IMR-90 (cell line): ENCODE data around the gene LAMA3. TPM values are rescaled to one million over a fixed set of nuclear protein-coding genes. Genes with fewer than 3 reads are reported as not detected.

Experiments used
- ATAC-seq: fragments of 200-7000 bp; cut with Tn5 transposase; 2 replicates; pipeline ENCODE4 v1.9.1; 2020; ENCODE audit warnings: low read depth, mild to moderate bottlenecking, moderate library complexity
- BruUV-seq: library from RNA; stranded (reverse); fragments of 400-500 nt; replicated peaks from 2 replicates; lab custom pipeline; 2021; lab: Mats Ljungman, UMichigan
- CTCF ChIA-PET: fragments of 300-600 bp; formaldehyde crosslinking; extraction: SDS; loops from one replicate; lab custom pipeline; 2021; ENCODE audit warnings: antibody characterized with exemption; lab: Yijun Ruan, JAX
- POLR2A ChIA-PET: fragments of 300-600 bp; sonication (Branson Sonifier 250); formaldehyde crosslinking; loops from one replicate; lab custom pipeline; 2022; ENCODE audit warnings: antibody characterized with exemption; ENCODE audit not compliant: unreplicated experiment; lab: Charles Lee
- DNase-seq: peaks from one replicate; pipeline ENCODE4 v3.0.0; 2013
- H2AFZ ChIP-seq: replicated peaks from 2 replicates; pipeline ENCODE3; 2013; ENCODE audit warnings: low read length, mild to moderate bottlenecking; ENCODE audit not compliant: poor library complexity
- H2AK5ac ChIP-seq: 2 replicates; pipeline ENCODE4 v1.6.1; 2013; ENCODE audit warnings: low read depth, low read length, inconsistent platforms
- H2AK9ac ChIP-seq: replicated peaks from 2 replicates; pipeline ENCODE3; 2013; ENCODE audit warnings: mild to moderate bottlenecking, low read depth, low read length, moderate library complexity; ENCODE audit not compliant: poor library complexity
- H2BK120ac ChIP-seq: 2 replicates; pipeline ENCODE4 v1.6.1; 2013; ENCODE audit warnings: low read depth, low read length, inconsistent platforms
- H2BK15ac ChIP-seq: 3 replicates; pipeline ENCODE4 v1.6.1; 2013; ENCODE audit warnings: low read depth, low read length, inconsistent platforms
- H2BK20ac ChIP-seq: 2 replicates; pipeline ENCODE4 v1.6.1; 2013; ENCODE audit warnings: low read depth, mild to moderate bottlenecking, inconsistent platforms, low read length, moderate library complexity
- H2BK5ac ChIP-seq: 2 replicates; pipeline ENCODE4 v1.6.1; 2013; ENCODE audit warnings: mild to moderate bottlenecking, low read depth, low read length, inconsistent platforms; ENCODE audit not compliant: poor library complexity, severe bottlenecking
- H3K14ac ChIP-seq: replicated peaks from 2 replicates; pipeline ENCODE4 v1.6.1; 2013; ENCODE audit warnings: low read depth, low read length, inconsistent platforms
- H3K18ac ChIP-seq: 2 replicates; pipeline ENCODE4 v1.6.1; 2013; ENCODE audit warnings: low read depth, low read length, control low read depth
- H3K23ac ChIP-seq: 2 replicates; pipeline ENCODE4 v1.6.1; 2013; ENCODE audit warnings: low read depth, low read length, inconsistent platforms
- H3K27ac ChIP-seq: 2 replicates; pipeline ENCODE4 v1.5.1; 2013; ENCODE audit warnings: mild to moderate bottlenecking, control low read depth, low read length; ENCODE audit not compliant: insufficient read depth
- H3K27me3 ChIP-seq: 2 replicates; pipeline ENCODE4 v1.6.1; 2013; ENCODE audit warnings: low read length; ENCODE audit not compliant: control insufficient read depth, insufficient read depth
- H3K36me3 ChIP-seq: 2 replicates; pipeline ENCODE4 v1.6.1; 2013; ENCODE audit warnings: low read length, mixed read lengths; ENCODE audit not compliant: control insufficient read depth, insufficient read depth
- H3K4ac ChIP-seq: 2 replicates; pipeline ENCODE4 v1.6.1; 2013; ENCODE audit warnings: low read depth, low read length, inconsistent platforms
- H3K4me1 ChIP-seq: 2 replicates; pipeline ENCODE4 v1.6.1; 2013; ENCODE audit warnings: low read length, mixed read lengths; ENCODE audit not compliant: control insufficient read depth, insufficient read depth
- H3K4me2 ChIP-seq: 2 replicates; pipeline ENCODE4 v1.6.1; 2013; ENCODE audit warnings: low read depth, mild to moderate bottlenecking, control low read depth, low read length, moderate library complexity
- H3K4me3 ChIP-seq: 2 replicates; pipeline ENCODE4 v1.5.1; 2013; ENCODE audit warnings: low read depth, mild to moderate bottlenecking, control low read depth, low read length, moderate library complexity; ENCODE audit not compliant: insufficient read depth
- H3K56ac ChIP-seq: 2 replicates; pipeline ENCODE4 v1.6.1; 2013; ENCODE audit warnings: low read length, inconsistent platforms; ENCODE audit not compliant: insufficient read depth; ENCODE audit errors: extremely low read depth
- H3K79me1 ChIP-seq, 2 experiments: 2 replicates each; pipeline ENCODE4 v1.6.1; 2013; ENCODE audit warnings: low read length in 2 of 2, inconsistent platforms in 1 of 2, low read depth in 1 of 2
- H3K9ac ChIP-seq: 2 replicates; pipeline ENCODE4 v1.6.1; 2013; ENCODE audit warnings: low read depth, low read length, control low read depth
- H3K9me1 ChIP-seq: 2 replicates; pipeline ENCODE4 v1.6.1; 2013; ENCODE audit warnings: low read length, inconsistent platforms; ENCODE audit not compliant: insufficient read depth
- H3K9me3 ChIP-seq: 2 replicates; pipeline ENCODE4 v1.6.1; 2013; ENCODE audit warnings: low read length; ENCODE audit not compliant: control insufficient read depth, insufficient read depth
- H4K20me1 ChIP-seq: 2 replicates; pipeline ENCODE4 v1.6.1; 2013; ENCODE audit warnings: low read length, inconsistent platforms; ENCODE audit not compliant: insufficient read depth
- H4K5ac ChIP-seq: 2 replicates; pipeline ENCODE4 v1.6.1; 2013; ENCODE audit warnings: mild to moderate bottlenecking, low read depth, low read length, control low read depth
- H4K8ac ChIP-seq, 2 experiments: 2 replicates each; pipeline ENCODE4 v1.6.1; 2013; ENCODE audit warnings: low read depth in 2 of 2, low read length in 2 of 2, control low read depth in 1 of 2, inconsistent platforms in 1 of 2
- H4K91ac ChIP-seq: 2 replicates; pipeline ENCODE4 v1.6.1; 2013; ENCODE audit warnings: low read depth, low read length, inconsistent platforms; ENCODE audit not compliant: insufficient read depth
- CEBPB ChIP-seq: IDR thresholded peaks from 2 replicates; pipeline ENCODE4 v1.6.1; 2012; ENCODE audit warnings: low read depth, low read length, improper control_type of control experiment
- CHD1 ChIP-seq: IDR thresholded peaks from 2 replicates; pipeline ENCODE4 v1.6.1; 2012; ENCODE audit warnings: low read depth, low read length, improper control_type of control experiment
- FOS ChIP-seq: fragments of 150-350 bp; IDR thresholded peaks from 2 replicates; pipeline ENCODE4 v1.6.1; 2016; ENCODE audit warnings: low read depth, low read length
- MAFK ChIP-seq: IDR thresholded peaks from 2 replicates; pipeline ENCODE4 v1.6.1; 2012; ENCODE audit warnings: low read depth, low read length, improper control_type of control experiment
- MAZ ChIP-seq: IDR thresholded peaks from 2 replicates; pipeline ENCODE4 v1.6.1; 2012; ENCODE audit warnings: low read depth, mild to moderate bottlenecking, low read length, improper control_type of control experiment, moderate library complexity, borderline replicate concordance
- MXI1 ChIP-seq: IDR thresholded peaks from 2 replicates; pipeline ENCODE4 v1.6.1; 2012; ENCODE audit warnings: low read depth, mild to moderate bottlenecking, low read length, moderate library complexity, borderline replicate concordance
- NFE2L2 ChIP-seq: fragments of 150-350 bp; IDR thresholded peaks from 2 replicates; pipeline ENCODE4 v1.6.1; 2016; ENCODE audit warnings: low read depth, mild to moderate bottlenecking, low read length
- POLR2A ChIP-seq: IDR thresholded peaks from 2 replicates; pipeline ENCODE4 v1.6.1; 2012; ENCODE audit warnings: mild to moderate bottlenecking, low read depth, low read length
- RAD21 ChIP-seq: IDR thresholded peaks from 2 replicates; pipeline ENCODE4 v1.6.1; 2012; ENCODE audit warnings: low read length, improper control_type of control experiment
- RCOR1 ChIP-seq: IDR thresholded peaks from 2 replicates; pipeline ENCODE4 v1.6.1; 2012; ENCODE audit warnings: mild to moderate bottlenecking, low read length, improper control_type of control experiment; ENCODE audit not compliant: insufficient replicate concordance
- RFX5 ChIP-seq: IDR thresholded peaks from 2 replicates; pipeline ENCODE4 v1.8.0; 2012; ENCODE audit warnings: low read depth, mild to moderate bottlenecking, low read length, moderate library complexity
- SMC3 ChIP-seq: fragments of 150-350 bp; IDR thresholded peaks from 2 replicates; pipeline ENCODE4 v1.6.1; 2016; ENCODE audit warnings: low read depth, mild to moderate bottlenecking, antibody characterized with exemption, low read length, moderate library complexity
- dilution Hi-C: fragments of 300-500 bp; cut with HindIII; formaldehyde crosslinking; loops from one replicate; pipeline ENCODE4 v1.14.3; 2018; ENCODE audit warnings: low sequenced_read_pairs; ENCODE audit not compliant: unreplicated experiment
- in situ Hi-C: fragments of 300-500 bp; cut with MboI; formaldehyde crosslinking; loops from 3 replicates; pipeline ENCODE4 v1.14.3; 2019; ENCODE audit warnings: low sequenced_read_pairs, inconsistent platforms, mixed read lengths
- intact Hi-C: fragments of 100-400 bp; cut with micrococcal nuclease; formaldehyde crosslinking; loops from 2 replicates; pipeline ENCODE4 v1.10.0; 2022
- polyA plus RNA-seq, 3 experiments: library from polyadenylated mRNA; depleted of rRNA; stranded (reverse); fragments of >200 nt; gene quantifications; 2 replicates each; pipeline ENCODE4 v1.2.3, GENCODE V29; 2012; ENCODE audit warnings: low replicate concordance in 1 of 3
- total RNA-seq: library from RNA; depleted of rRNA; stranded (reverse); fragments of >200 nt; gene quantifications from 2 replicates; pipeline ENCODE4 v1.2.3, GENCODE V29; 2012
- TF ChIP-seq, protein P1 (sequence below): fragments of 150-350 bp; IDR thresholded peaks from 2 replicates; pipeline ENCODE4 v1.6.1; 2016; ENCODE audit warnings: low read depth, mild to moderate bottlenecking, low read length, moderate library complexity, borderline replicate concordance
- TF ChIP-seq, protein P2 (sequence below): conservative IDR thresholded peaks from 2 replicates; pipeline ENCODE4 v1.5.1; 2012; ENCODE audit warnings: mild to moderate bottlenecking, low read depth, low read length, improper control_type of control experiment

The LAMA3 gene
- total and polyA plus RNA-seq, 2 of the 4 experiments (the other 2 are of a cell fraction), result 0.18 to 0.19 TPM

DNA sequence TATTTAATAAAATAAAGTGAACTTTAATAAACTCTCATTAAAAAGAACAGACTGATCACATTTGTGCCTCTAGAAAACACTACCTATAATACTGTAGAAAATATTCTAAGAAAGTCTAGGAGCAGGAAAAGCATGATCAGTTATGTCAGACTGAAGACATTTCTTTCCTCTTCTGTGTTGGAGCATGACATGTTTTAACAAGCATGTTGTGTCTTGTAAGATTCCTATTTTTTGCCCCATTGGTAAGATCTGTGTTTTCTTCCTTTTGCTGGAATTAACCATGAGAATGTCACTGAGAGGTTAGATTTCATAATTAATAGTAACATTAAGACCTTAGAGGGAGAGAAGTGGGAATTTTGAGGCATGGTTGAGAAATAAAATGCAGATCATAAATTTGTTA, 27.7 kb downstream of the LAMA3 start:
- H4K20me1 ChIP-seq, result peaks cover 8% of the 10 kb centered on the region; the same call in 1 of the 2 replicates
- intact Hi-C loops (loop anchor here (5.0 kb wide), 1 partner anchor 70 kb away; no protein-coding TSS in a partner anchor), dilution Hi-C loops (no loop called here), in situ Hi-C loops (no loop called here)
- H2AFZ ChIP-seq, result no peak overlapping the region
- H3K27ac ChIP-seq, result no peak overlapping the region
- H2BK5ac ChIP-seq, result peak overlapping the region; percentile 87
- H2AK9ac ChIP-seq, result no peak overlapping the region
- peak overlapping the region; percentile 44; the same call in 1 of the 2 replicates for H3K23ac ChIP-seq
- H3K9me1 ChIP-seq, result 0 out of 2 replicates have a peak, but pooled peaks cover 7% of the 10 kb centered on the region
- no peak overlapping the region; the same call in 1 of the 2 replicates for H4K5ac ChIP-seq
- H3K36me3 ChIP-seq, result no peaks in the 10 kb centered on the region
- no peaks in the 10 kb centered on the region for H3K9me3 ChIP-seq
- H2BK20ac ChIP-seq, result peak overlapping the region; percentile 77
- DNase-seq (no peak), ATAC-seq (no peak)
- H3K79me1 ChIP-seq, result no peaks in the 10 kb centered on the region
- peak overlapping the region; percentile 19; the same call in 1 of the 2 replicates for H3K18ac ChIP-seq
- H3K9ac ChIP-seq, result no peak overlapping the region
- H3K4me1 ChIP-seq, result peaks cover 10% of the 10 kb centered on the region
- CTCF ChIA-PET, result no interaction called here
- H3K27me3 ChIP-seq, result no peaks in the 10 kb centered on the region
- H4K91ac ChIP-seq, result 0 out of 2 replicates have a peak overlapping the region, but pooled peaks have one; percentile 31
- POLR2A ChIA-PET, result interaction anchor here (0.7 kb wide), 1 partner anchor 147 kb away, joined by 12 read pairs; no protein-coding TSS in a partner anchor
- 0 out of 2 replicates have a peak overlapping the region, but pooled peaks have one; percentile 53 for H2BK120ac ChIP-seq
- H3K4me3 ChIP-seq, result no peak overlapping the region
- BruUV-seq, result no TSS peak
- no peak for TF ChIP-seq FOS
- TF ChIP-seq, protein P1, sequence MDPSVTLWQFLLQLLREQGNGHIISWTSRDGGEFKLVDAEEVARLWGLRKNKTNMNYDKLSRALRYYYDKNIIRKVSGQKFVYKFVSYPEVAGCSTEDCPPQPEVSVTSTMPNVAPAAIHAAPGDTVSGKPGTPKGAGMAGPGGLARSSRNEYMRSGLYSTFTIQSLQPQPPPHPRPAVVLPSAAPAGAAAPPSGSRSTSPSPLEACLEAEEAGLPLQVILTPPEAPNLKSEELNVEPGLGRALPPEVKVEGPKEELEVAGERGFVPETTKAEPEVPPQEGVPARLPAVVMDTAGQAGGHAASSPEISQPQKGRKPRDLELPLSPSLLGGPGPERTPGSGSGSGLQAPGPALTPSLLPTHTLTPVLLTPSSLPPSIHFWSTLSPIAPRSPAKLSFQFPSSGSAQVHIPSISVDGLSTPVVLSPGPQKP, result no peak
- no peak for TF ChIP-seq RAD21
- no peak for TF ChIP-seq CEBPB
- no peak for TF ChIP-seq MAFK
- TF ChIP-seq SMC3, result no peak
- no peak for TF ChIP-seq POLR2A
- TF ChIP-seq, protein P2, sequence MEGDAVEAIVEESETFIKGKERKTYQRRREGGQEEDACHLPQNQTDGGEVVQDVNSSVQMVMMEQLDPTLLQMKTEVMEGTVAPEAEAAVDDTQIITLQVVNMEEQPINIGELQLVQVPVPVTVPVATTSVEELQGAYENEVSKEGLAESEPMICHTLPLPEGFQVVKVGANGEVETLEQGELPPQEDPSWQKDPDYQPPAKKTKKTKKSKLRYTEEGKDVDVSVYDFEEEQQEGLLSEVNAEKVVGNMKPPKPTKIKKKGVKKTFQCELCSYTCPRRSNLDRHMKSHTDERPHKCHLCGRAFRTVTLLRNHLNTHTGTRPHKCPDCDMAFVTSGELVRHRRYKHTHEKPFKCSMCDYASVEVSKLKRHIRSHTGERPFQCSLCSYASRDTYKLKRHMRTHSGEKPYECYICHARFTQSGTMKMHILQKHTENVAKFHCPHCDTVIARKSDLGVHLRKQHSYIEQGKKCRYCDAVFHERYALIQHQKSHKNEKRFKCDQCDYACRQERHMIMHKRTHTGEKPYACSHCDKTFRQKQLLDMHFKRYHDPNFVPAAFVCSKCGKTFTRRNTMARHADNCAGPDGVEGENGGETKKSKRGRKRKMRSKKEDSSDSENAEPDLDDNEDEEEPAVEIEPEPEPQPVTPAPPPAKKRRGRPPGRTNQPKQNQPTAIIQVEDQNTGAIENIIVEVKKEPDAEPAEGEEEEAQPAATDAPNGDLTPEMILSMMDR, result no peak
- TF ChIP-seq MAZ, result no peak
- no peak for TF ChIP-seq RCOR1
- TF ChIP-seq NFE2L2, result no peak
- no peak for TF ChIP-seq CHD1
- TF ChIP-seq MXI1, result no peak
- no peak for TF ChIP-seq RFX5
- no peak overlapping the region for H2BK15ac ChIP-seq
- H3K56ac ChIP-seq, result no peak overlapping the region
- no peak overlapping the region for H3K4me2 ChIP-seq
- H4K8ac ChIP-seq, result no peak overlapping the region
- H3K14ac ChIP-seq, result peak overlapping the region; percentile 39; the same call in 1 of the 2 replicates
- no peak overlapping the region for H2AK5ac ChIP-seq
- no peak overlapping the region for H3K4ac ChIP-seq
